Ureter (tissue), 1 donor: ENCODE results near the gene SORCS3. TPM values are rescaled to one million over a fixed set of nuclear protein-coding genes. Genes with fewer than 3 reads are reported as not detected.

Experiments
- DNase-seq: peaks from one replicate; pipeline ENCODE4 v3.0.0-alpha.2; 2020; ENCODE audit warnings: low spot score
- total RNA-seq: library from RNA; stranded (reverse); gene quantifications from one replicate; pipeline ENCODE4 v1.2.4, GENCODE V29; 2023
- donor health status: DM: yes; HTN: yes; CAD: no.

The SORCS3 gene
- total RNA-seq, 1 donor from 2014 or later, result not detected

DNA sequence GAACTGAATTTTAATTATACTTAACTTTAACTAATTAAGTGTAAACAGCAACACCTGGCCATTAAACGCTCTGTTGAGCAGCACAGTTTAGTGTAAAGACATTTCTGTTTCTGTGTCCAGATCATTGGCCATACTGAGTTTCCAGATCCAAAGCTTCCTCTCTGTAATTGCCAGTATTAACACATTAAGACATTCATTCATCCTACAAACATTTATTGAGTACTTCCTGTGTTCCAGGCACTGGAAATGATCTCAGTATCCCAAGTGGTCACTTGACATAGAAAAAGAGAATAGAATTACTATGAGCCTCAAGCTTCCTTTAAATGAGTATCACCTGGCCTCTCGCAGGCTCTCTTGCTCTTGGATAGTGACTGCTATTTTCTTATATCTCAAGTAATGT is 618.1 kb downstream of the SORCS3 start:
- no peak for DNase-seq

DNA sequence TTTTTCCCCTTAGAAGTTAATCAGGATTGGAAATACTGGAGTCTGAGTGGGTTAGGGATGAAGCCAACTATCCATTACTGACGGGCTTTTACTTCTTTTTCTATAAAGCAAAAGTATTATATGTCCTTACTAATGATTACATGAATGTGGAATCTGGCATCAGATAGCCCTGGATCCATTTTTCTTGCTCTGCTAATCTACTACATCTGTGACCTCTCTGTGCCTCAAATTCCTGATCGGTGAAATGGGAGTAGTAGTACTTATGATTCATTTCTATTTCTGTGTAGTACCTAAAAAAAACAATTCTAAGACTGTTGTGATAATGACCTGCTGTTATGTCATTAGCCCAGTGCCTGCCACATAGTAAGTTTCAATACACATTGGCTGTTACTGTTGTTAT is 621.6 kb downstream of the SORCS3 start:
- DNase-seq, result no peak

DNA sequence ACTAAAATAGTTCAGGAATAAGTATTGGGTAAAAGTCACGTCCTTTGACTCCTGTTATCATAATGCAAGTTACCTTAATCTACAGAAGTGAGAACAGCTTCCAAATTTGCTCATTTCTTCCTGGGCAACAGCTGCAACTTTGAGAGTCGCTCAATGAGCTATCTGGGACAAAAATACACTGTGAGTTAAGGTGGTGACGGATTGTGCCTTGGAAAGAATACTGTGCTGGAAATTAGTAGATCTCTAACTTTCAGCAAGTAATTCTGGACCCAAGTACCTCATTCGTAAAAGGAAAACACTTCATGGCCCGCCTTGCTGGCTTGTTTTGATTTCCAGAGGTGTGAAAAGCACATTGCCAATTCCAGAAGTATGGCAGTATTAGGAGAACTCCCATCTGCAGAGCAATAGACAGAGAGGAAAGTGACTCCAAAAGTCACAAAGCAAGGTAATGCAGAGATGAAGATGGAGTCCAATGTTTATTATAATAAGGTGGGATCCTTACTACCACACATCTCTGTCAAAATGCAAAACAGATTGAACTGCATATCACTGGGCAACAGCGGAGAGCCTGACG is 626.0 kb downstream of the SORCS3 start:
- no peak for DNase-seq

DNA sequence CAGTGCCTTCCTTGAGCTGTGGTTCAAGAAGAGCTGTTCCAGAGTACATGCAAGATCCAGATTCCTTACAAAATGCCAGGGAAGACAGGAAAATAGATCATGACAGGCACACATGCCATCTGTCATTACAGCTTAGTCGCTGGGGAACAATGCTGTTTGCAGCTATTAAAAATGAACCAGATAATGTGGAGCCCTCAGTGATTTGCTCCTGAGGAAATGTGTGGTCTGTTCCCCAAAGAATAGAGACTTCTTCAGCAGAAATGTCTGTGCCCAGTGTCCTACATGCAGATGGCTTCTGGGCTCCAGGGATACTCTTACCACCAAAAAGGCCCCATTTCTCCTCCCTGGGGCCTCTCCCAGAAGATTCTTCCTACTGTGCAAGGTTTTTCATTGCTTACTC is 627.9 kb downstream of the SORCS3 start:
- DNase-seq, result no peak

DNA sequence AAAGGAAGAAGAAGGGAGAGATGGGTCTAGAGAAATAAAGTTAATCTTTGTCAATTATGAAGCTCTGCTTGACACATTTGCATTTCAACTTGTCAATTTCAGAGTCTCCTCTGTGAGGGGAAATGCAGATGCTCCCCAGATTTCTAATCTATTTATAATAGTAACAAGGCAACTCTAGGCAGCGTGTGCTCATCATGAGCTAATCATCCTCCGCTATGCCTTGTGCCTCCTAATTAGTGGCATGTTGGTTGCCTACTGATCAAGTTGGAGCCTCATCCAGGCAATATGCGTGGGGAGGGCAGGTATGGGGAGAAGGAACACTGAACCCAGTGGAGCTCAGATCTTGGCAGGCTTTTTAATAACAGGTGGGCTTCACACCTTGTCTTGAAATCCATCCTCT is 628.6 kb downstream of the SORCS3 start:
- no peak for DNase-seq

DNA sequence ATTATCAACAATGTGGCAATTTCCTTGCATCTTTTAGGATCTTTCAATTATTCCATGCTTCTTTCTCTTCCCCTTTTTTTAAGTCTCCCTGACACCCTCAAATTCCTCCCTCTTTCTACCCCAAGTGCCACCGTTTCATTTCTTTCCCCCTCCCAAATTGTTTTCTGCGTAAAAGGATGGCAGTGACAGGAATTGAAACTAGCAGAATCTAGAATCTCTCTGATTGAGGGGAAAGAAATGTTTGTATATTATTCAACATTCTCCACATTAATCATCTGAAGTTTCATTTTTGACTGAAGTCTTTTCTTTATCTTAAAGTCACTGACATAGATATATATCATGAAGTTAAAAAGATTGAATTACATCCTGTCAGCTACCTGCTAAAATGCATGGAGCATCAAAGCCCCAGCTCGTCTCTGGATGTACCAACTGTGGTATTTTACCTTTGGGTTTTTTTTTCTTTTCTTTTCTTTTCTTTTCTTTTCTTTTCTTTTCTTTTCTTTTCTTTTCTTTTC is 633.5 kb downstream of the SORCS3 start:
- no peak for DNase-seq

DNA sequence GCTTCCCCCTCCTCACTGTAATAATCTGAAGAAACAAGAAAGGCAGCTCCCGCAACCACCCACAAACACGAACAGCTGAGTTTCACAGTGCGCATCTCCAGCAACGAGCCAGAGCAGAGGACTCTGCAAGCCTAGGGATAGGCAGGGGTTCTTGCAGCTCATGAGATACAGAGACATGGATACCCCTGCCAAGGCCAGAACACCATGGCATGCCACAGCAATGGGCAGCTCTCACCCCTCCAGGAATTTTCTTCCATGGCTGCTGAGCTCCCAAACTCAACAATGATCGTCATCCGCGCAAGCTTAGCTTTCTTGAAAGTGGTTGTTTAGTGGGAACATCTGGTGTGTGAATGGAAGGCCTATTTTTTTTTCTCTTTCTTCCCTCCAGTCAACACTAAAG is 637.3 kb downstream of the SORCS3 start:
- DNase-seq, result no peak

DNA sequence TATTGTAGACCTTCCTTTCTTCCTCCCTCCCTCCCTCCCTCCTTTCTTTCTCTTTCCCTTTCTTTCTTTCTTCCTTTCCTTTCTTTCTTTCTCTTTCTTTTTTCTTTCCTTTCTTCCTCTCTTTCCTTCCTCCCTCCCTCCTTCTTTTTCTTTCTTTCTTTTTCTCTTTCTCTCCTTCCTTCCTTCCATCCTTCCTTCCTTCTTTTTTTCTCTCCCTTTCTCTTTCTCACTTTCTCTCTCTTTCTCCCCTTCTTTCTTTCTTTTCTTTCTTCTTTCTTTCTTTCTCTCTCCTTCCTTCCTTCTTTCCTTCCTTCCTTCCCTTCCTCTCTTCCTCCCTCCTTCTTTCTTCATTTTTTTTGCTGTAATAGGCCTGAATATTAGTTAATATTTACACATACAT is 638.0 kb downstream of the SORCS3 start:
- DNase-seq, result no peak

DNA sequence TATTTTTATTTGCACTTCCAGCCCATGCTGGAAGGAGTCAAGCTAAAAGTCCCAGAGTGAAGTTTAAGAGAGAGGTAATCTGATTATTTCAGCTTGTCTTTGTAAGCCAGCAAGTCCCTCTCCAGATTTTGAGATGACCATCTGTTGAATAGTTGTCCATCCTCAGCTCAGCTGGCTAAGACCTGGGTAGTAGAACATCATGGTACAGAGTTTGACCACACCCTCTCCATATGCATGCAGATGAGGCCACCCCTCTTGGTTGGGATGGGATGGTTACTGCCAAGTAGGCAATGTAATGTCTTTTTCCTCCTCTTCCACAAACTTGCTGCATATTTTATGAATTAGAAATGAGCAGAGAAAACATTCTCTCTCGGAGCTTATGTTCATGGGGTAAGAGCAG is 639.8 kb downstream of the SORCS3 start:
- no peak for DNase-seq

DNA sequence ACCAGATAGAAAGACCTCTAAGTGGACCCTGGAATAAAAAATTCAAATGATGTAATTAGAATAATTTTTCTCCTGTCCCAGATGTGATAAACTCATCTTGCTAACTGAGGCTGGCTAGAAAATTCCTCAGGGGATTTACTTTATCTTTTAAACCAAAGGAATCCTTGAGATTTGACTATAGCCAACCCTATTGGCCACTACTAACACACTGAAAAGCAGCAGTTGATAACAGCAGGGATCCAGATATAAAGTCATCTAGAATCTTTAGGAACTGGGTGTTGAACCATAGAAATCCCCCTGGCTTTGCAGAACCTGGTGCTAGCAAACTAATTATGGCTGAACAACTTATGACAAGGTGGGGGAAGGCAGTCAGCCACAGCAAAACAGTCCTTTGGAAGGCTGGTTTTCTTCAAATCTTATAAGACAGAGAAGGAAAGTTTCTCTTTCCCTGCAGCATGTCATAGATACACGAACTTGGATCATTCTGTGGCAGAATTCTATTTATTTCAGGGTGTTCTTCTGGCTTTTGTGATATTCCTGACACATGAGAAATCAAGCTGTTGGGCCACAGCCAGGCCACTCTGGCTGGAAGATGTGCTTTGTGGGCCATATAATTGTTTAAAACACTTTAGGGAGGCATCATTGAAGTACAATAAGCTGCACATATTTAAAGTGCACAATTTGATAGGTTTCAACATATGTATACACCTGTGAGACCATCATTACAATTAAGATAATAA is 643.6 kb downstream of the SORCS3 start:
- DNase-seq, result no peak

DNA sequence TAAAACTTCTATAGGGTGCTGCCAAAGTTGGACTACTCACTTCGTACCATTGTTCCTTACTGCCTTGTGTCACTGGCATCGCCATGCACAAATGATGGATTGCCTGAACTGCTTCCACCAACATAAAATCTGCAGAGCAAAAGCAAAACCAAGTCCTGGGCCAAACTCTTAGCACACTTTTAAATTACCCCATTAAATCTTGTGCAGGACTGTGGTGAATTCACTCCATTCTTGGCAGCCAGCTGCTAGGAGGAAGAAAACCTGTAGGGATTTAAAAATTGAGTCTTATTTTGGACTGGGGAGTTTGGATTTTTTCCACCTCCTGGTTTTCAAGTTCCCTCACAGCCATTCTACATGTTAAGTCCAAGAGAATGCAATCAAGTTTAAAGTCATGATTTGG is 646.9 kb downstream of the SORCS3 start:
- DNase-seq, result no peak

DNA sequence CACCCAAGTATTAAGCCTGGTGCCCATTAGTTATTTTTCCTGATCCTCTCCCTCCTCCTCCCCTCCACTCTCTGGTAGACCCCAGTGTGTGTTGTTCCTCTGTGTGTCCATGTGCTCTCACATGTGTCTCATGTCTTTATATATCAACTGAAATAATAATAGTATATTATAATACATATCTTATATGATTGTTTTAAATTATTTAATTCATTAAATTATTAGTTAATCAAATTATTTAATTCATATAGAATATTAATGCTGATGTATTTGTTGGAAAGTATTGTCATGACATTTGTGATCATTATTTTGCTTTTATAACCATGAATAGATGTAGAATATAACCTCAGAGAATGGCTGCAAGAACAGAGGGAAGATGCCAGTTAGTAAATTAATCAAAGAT is 647.5 kb downstream of the SORCS3 start:
- no peak for DNase-seq

DNA sequence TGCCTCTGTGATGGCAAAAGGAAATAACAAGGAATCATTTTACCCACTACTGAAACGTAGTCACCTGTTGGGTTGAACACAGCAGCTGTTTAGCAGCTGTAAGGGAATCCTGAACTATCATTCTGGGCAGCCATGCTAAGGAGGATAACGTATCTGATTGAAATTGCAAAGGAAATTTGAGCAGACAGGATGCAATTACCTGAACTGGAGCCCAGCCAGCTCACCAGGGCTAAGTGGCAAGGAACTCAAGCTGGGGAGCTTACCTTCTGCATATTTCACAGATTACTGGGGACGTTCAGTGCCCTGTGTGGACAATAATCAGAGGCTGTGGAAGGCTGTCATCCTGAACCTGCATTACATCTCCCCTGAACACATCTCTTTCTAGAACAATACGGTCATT is 650.5 kb downstream of the SORCS3 start:
- DNase-seq, result no peak

DNA sequence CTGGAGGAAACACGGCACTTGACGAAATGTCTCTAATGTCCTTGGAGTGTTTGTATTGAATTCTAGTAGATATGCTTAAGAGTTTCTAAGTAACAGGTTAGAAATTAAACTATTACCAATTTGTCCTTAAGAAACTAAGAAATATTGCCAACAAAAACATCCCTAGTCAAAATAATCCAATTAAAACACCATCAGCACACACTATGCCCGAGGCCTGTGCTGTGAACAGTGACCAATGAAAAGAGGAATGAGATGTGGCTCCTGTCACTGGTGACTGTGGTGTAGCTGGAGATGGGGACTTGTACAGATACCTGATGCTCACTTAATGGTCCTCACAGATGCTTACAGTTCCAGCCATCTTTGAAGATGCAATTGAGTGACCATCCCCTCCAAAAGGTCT is 651.1 kb downstream of the SORCS3 start:
- DNase-seq, result no peak
